Activated CD4-positive, alpha-beta T cell treated with anti-CD3 and anti-CD28 coated beads, Interleukin-2, amount 50 U/mL, for 48 hours (primary cell): Measurements from ENCODE around the gene RARG.

Experiments
- DNase-seq, 2 experiments: peaks; one replicate each; pipeline ENCODE4 v3.0.0-alpha.2; 2020

Gene RARG

GRCh38 chr12:53244337-53244736 lies 12.3 kb upstream of the RARG start:
- DNase-seq: no peak

- no peak for DNase-seq
Observed at GRCh38 chr12:53241623-53242412, 9.8 kb upstream of the RARG start.

GRCh38 chr12:53239643-53240258 lies 7.7 kb upstream of the RARG start:
- no peak for DNase-seq

GRCh38 chr12:53236443-53237111 lies 4.6 kb upstream of the RARG start:
- DNase-seq: peak; percentile 52 to 66

GRCh38 chr12:53235742-53236442 lies 3.9 kb upstream of the RARG start:
- peak in 1 of 2 experiments; percentile 55 for DNase-seq

GRCh38 chr12:53235164-53235563 lies 3.2 kb upstream of the RARG start:
- no peak for DNase-seq

GRCh38 chr12:53234271-53234914 lies 2.4 kb upstream of the RARG start:
- DNase-seq: no peak

- DNase-seq: no peak
Observed at GRCh38 chr12:53233671-53234121, 1.7 kb upstream of the RARG start.

- peak; percentile 48 to 63 for DNase-seq
Observed at GRCh38 chr12:53232646-53233461, 845 bp upstream of the RARG start.

- no peak for DNase-seq
Observed at GRCh38 chr12:53231671-53231920, 413 bp downstream of the RARG start.

- no peak for DNase-seq
Observed at GRCh38 chr12:53230108-53230845, 1.7 kb downstream of the RARG start.

GRCh38 chr12:53229454-53229853 lies 2.6 kb downstream of the RARG start:
- no peak for DNase-seq

GRCh38 chr12:53227836-53228235 lies 4.2 kb downstream of the RARG start:
- DNase-seq: no peak

- no peak for DNase-seq
Observed at GRCh38 chr12:53227341-53227740, 4.7 kb downstream of the RARG start.

GRCh38 chr12:53226815-53227214 lies 5.2 kb downstream of the RARG start:
- no peak for DNase-seq

GRCh38 chr12:53225635-53226424 lies 6.2 kb downstream of the RARG start:
- no peak for DNase-seq

- no peak for DNase-seq
Observed at GRCh38 chr12:53224897-53225634, 6.9 kb downstream of the RARG start.

- no peak for DNase-seq
Observed at GRCh38 chr12:53224061-53224896, 7.7 kb downstream of the RARG start.
